Trophoblast cell (in vitro differentiated cells and primary cell): Measurements from ENCODE around the gene CTXND1.
A peak's percentile ranks its signal among the peaks of the same experiment; 100 is the strongest.

Experiments
- DNase-seq, 2 donors: peaks; one replicate each; pipeline ENCODE4 v3.0.0-alpha.2; 2016
- H2AFZ ChIP-seq: 2 replicates; pipeline ENCODE4 v1.6.1; 2013; ENCODE audit warnings: low read length, moderate library complexity, mild to moderate bottlenecking; ENCODE audit not compliant: insufficient read depth, poor library complexity
- H2AK5ac ChIP-seq: 2 replicates; pipeline ENCODE4 v1.6.1; 2013; ENCODE audit warnings: mild to moderate bottlenecking, low read length
- H2BK120ac ChIP-seq: 2 replicates; pipeline ENCODE4 v1.6.1; 2013; ENCODE audit warnings: low read length, mild to moderate bottlenecking, moderate library complexity; ENCODE audit not compliant: insufficient read depth, poor library complexity
- H2BK12ac ChIP-seq: 2 replicates; pipeline ENCODE4 v1.6.1; 2013; ENCODE audit warnings: mild to moderate bottlenecking, low read length, moderate library complexity
- H2BK5ac ChIP-seq: 2 replicates; pipeline ENCODE4 v1.6.1; 2013; ENCODE audit warnings: low read length, low read depth, moderate library complexity, mild to moderate bottlenecking; ENCODE audit not compliant: poor library complexity
- H3K14ac ChIP-seq: 2 replicates; pipeline ENCODE4 v1.6.1; 2013; ENCODE audit warnings: mild to moderate bottlenecking, low read length
- H3K18ac ChIP-seq: 2 replicates; pipeline ENCODE4 v1.6.1; 2013; ENCODE audit warnings: mild to moderate bottlenecking, low read length
- H3K23ac ChIP-seq: 2 replicates; pipeline ENCODE4 v1.6.1; 2013; ENCODE audit warnings: low read length
- H3K27ac ChIP-seq: 2 replicates; pipeline ENCODE4 v1.5.1; 2013; ENCODE audit warnings: low read depth, mild to moderate bottlenecking, inconsistent platforms, low read length, moderate library complexity
- H3K27me3 ChIP-seq: 2 replicates; pipeline ENCODE4 v1.6.1; 2013; ENCODE audit warnings: inconsistent platforms, mild to moderate bottlenecking, low read length, moderate library complexity; ENCODE audit not compliant: insufficient read depth
- H3K36me3 ChIP-seq, 2 experiments: 1 replicate in 1 of 2; 2 replicates in 1 of 2; pipeline ENCODE4 v1.6.1; 2013; ENCODE audit warnings: low read length in 2 of 2, mild to moderate bottlenecking in 2 of 2, moderate library complexity in 1 of 2; ENCODE audit not compliant: insufficient read depth in 2 of 2, control insufficient read depth in 1 of 2
- H3K4ac ChIP-seq: 2 replicates; pipeline ENCODE4 v1.6.1; 2013; ENCODE audit warnings: low read depth, mild to moderate bottlenecking, low read length, moderate library complexity
- H3K4me1 ChIP-seq, 2 experiments: 1 replicate in 1 of 2; 2 replicates in 1 of 2; pipeline ENCODE4 v1.6.1; 2013; ENCODE audit warnings: low read length in 2 of 2, mild to moderate bottlenecking in 2 of 2, moderate library complexity in 1 of 2; ENCODE audit not compliant: insufficient read depth in 2 of 2, control insufficient read depth in 1 of 2
- H3K4me2 ChIP-seq: 2 replicates; pipeline ENCODE4 v1.6.1; 2013; ENCODE audit warnings: inconsistent platforms, mild to moderate bottlenecking, low read length, moderate library complexity
- H3K4me3 ChIP-seq: 2 replicates; pipeline ENCODE4 v1.5.1; 2013; ENCODE audit warnings: mild to moderate bottlenecking, low read depth, low read length, inconsistent platforms
- H3K79me1 ChIP-seq: one replicate; pipeline ENCODE4 v1.6.1; 2013; ENCODE audit warnings: low read length
- H3K79me2 ChIP-seq: 2 replicates; pipeline ENCODE4 v1.6.1; 2013; ENCODE audit warnings: low read length, mild to moderate bottlenecking; ENCODE audit not compliant: control insufficient read depth, insufficient read depth, poor library complexity
- H3K9ac ChIP-seq: 2 replicates; pipeline ENCODE4 v1.6.1; 2013; ENCODE audit warnings: mild to moderate bottlenecking, low read length
- H3K9me3 ChIP-seq: 2 replicates; pipeline ENCODE4 v1.6.1; 2013; ENCODE audit warnings: low read depth, mild to moderate bottlenecking, control low read depth, inconsistent platforms, low read length; ENCODE audit not compliant: insufficient read depth
- H4K12ac ChIP-seq: 2 replicates; pipeline ENCODE4 v1.6.1; 2013; ENCODE audit warnings: low read depth, mild to moderate bottlenecking, low read length, moderate library complexity
- H4K8ac ChIP-seq: 2 replicates; pipeline ENCODE4 v1.6.1; 2013; ENCODE audit warnings: low read depth, mild to moderate bottlenecking, low read length, moderate library complexity
- H4K91ac ChIP-seq: one replicate; pipeline ENCODE4 v1.6.1; 2013; ENCODE audit warnings: low read depth, mild to moderate bottlenecking, low read length, moderate library complexity
- WGBS: extraction: QIAGEN DNeasy Blood & Tissue Kit; methylation state at CpG from one replicate; pipeline ENCODE4 v1.1.7; 2013; ENCODE audit warnings: missing lambda C conversion rate; ENCODE audit not compliant: insufficient read length, insufficient coverage; ENCODE audit errors: extremely low coverage; 5-methylcytosine and 5-hydroxymethylcytosine counted together

The CTXND1 gene

GRCh38 chr15:80174017-80174746 lies 77.8 kb downstream of the CTXND1 start:
- Histone ChIP-seq H3K4ac (no peak overlapping the region), H2AK5ac (no peak overlapping the region), H2BK12ac (no peak overlapping the region), H3K18ac (no peak overlapping the region), H3K4me3 (no peak overlapping the region), H2AFZ (no peak overlapping the region), H3K23ac (no peak overlapping the region), H3K4me2 (no peak overlapping the region), H3K79me1 (no peaks in the 10 kb centered on the region), H4K8ac (no peak overlapping the region), H3K9me3 (no peaks in the 10 kb centered on the region), H2BK120ac (no peak overlapping the region), H2BK5ac (no peak overlapping the region), H4K91ac (no peak overlapping the region), H3K27ac (no peak overlapping the region), H3K27me3 (no peaks in the 10 kb centered on the region), H4K12ac (no peak overlapping the region), H3K14ac (no peak overlapping the region), H3K4me1 (peaks cover 5 to 8% of the 10 kb centered on the region in 2 experiments), H3K79me2 (no peaks in the 10 kb centered on the region), H3K9ac (no peak overlapping the region), H3K36me3 (peaks cover 0 to 3% of the 10 kb centered on the region in 2 experiments)
- WGBS = no CpG with 5 or more reads among the region's 11 CpGs
- DNase-seq = peak in 1 of 2 donors; percentile 60

GRCh38 chr15:80173022-80173759 lies 78.8 kb downstream of the CTXND1 start:
- DNase-seq = peak; percentile 75 to 90
- no CpG with 5 or more reads among the region's 10 CpGs for WGBS
- Histone ChIP-seq H3K4ac (no peak overlapping the region), H3K14ac (no peak overlapping the region), H3K79me2 (no peaks in the 10 kb centered on the region), H4K8ac (no peak overlapping the region), H4K12ac (no peak overlapping the region), H3K9ac (no peak overlapping the region), H4K91ac (no peak overlapping the region), H3K4me1 (peaks cover 5 to 8% of the 10 kb centered on the region in 2 experiments), H3K18ac (no peak overlapping the region), H3K9me3 (no peaks in the 10 kb centered on the region), H3K4me2 (no peak overlapping the region), H2BK120ac (no peak overlapping the region), H2AK5ac (no peak overlapping the region), H2BK5ac (no peak overlapping the region), H3K27me3 (no peaks in the 10 kb centered on the region), H3K23ac (no peak overlapping the region), H3K36me3 (peaks cover 0 to 3% of the 10 kb centered on the region in 2 experiments), H3K79me1 (no peaks in the 10 kb centered on the region), H2BK12ac (no peak overlapping the region), H3K4me3 (no peak overlapping the region), H2AFZ (no peak overlapping the region), H3K27ac (no peak overlapping the region)

GRCh38 chr15:80172401-80172800 lies 79.6 kb downstream of the CTXND1 start:
- Histone ChIP-seq H4K91ac (no peak overlapping the region), H4K8ac (no peak overlapping the region), H3K36me3 (peaks cover 0 to 6% of the 10 kb centered on the region in 2 experiments), H2BK120ac (no peak overlapping the region), H3K27ac (no peak overlapping the region), H3K23ac (no peak overlapping the region), H3K14ac (no peak overlapping the region), H3K4me2 (no peak overlapping the region), H3K4me3 (no peak overlapping the region), H2AFZ (no peak overlapping the region), H3K9me3 (no peaks in the 10 kb centered on the region), H3K79me2 (no peaks in the 10 kb centered on the region), H4K12ac (no peak overlapping the region), H3K27me3 (no peaks in the 10 kb centered on the region), H3K4me1 (peaks cover 5 to 8% of the 10 kb centered on the region in 2 experiments), H2BK5ac (no peak overlapping the region), H2BK12ac (no peak overlapping the region), H3K18ac (no peak overlapping the region), H2AK5ac (no peak overlapping the region), H3K9ac (no peak overlapping the region), H3K79me1 (no peaks in the 10 kb centered on the region), H3K4ac (no peak overlapping the region)
- no peak for DNase-seq
- WGBS = no CpG with 5 or more reads among the region's 8 CpGs

- Histone ChIP-seq H3K9me3 (no peaks in the 10 kb centered on the region), H3K27ac (no peak overlapping the region), H3K4me3 (no peak overlapping the region), H4K91ac (no peak overlapping the region), H3K27me3 (no peaks in the 10 kb centered on the region), H3K4ac (no peak overlapping the region), H3K14ac (no peak overlapping the region), H2BK12ac (no peak overlapping the region), H3K36me3 (peaks cover 0 to 6% of the 10 kb centered on the region in 2 experiments), H4K12ac (no peak overlapping the region), H2BK5ac (no peak overlapping the region), H3K79me2 (no peaks in the 10 kb centered on the region), H2AFZ (no peak overlapping the region), H3K18ac (no peak overlapping the region), H3K4me1 (peaks cover 5 to 8% of the 10 kb centered on the region in 2 experiments), H3K79me1 (no peaks in the 10 kb centered on the region), H2AK5ac (no peak overlapping the region), H3K9ac (no peak overlapping the region), H4K8ac (no peak overlapping the region), H3K4me2 (no peak overlapping the region), H2BK120ac (no peak overlapping the region), H3K23ac (no peak overlapping the region)
- DNase-seq = no peak
- no CpG with 5 or more reads among the region's 4 CpGs for WGBS
These were observed 80.2 kb downstream of the CTXND1 start for GRCh38 chr15:80171787-80172186.
